NCI-H1436 (cell line): ENCODE results near the gene CDH7.
A peak's percentile ranks its signal among the peaks of the same experiment; 100 is the strongest.

ENCODE experiments used
- DNase-seq: peaks from one replicate; lab custom pipeline; 2025; lab: John Stamatoyannopoulos, UW

Gene CDH7

GRCh38 chr18:65919018-65919417 is 168.2 kb downstream of the CDH7 start:
- no peak for DNase-seq

DNA sequence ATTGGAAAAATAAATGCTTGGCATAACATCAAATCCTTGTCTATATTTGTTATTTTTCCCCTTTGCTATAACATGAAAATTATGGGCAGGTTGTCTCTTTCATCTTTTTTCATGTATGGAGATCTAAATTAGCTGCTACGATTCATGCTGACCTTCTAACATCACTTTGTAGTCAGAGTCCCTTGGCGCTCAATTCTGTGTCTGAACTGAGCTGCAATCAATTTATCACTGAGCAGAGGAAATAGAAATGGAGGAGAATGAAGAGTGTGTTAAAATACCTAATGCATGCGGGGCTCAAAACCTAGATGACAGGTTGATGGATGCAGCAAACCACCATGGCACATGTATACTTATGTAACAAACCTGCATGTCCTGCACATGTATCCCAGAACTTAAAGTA is 168.9 kb downstream of the CDH7 start:
- no peak for DNase-seq

DNA sequence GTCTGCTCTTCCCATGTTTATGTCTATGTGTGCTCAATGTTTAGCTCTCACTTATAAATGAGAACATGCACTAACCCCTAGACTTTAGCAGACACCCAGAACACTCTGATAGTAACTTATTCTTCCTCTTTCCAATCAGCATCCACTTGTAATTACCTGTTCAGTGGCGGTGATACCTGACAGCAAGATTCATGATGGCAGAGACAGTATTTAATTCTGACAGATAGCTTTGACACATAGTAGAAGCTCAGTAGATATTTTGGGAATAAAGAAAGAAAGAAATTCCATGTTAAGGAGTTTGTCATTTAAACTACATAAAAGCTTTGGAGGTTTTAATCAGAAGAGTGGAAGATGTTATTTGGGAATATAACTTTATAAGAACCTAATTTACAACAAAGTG is 171.3 kb downstream of the CDH7 start:
- DNase-seq: no peak

DNA sequence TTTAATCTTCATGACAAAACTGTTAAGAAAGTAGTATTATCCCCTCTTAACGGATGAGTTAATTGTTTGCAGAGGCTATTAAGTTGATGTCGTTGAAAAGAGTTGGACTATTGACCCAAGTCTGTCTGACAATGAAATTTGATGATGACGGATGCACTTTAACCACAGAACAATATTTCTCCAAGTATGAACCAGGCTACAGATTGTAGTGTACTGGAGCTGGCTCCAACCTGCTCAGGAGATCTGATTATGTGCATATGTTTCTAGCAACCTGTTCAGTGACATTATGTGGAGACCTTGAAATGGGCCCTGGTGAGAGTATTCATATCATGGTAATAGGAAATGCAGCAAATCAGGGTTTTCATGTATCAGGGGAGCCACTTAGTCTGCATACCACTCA is 174.1 kb downstream of the CDH7 start:
- no peak for DNase-seq

DNA sequence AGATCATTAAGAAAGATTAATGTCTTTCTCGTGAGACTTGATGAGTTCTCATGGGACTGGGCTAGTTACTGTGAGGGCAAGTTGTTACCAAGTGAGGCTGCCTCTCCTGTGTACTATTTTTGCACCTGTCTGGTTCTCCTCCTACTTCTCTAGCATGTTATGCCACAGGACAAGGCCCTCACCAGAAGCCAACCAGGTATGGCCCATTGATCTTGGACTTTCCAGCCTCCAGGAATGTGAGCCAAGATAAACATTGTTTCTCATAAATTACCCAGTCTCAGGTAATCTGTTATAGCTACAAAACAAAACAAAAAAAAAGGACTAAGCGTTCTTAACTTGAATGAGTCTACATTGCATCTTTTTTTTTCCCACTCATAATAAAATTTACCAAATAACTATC is 184.1 kb downstream of the CDH7 start:
- no peak for DNase-seq

DNA sequence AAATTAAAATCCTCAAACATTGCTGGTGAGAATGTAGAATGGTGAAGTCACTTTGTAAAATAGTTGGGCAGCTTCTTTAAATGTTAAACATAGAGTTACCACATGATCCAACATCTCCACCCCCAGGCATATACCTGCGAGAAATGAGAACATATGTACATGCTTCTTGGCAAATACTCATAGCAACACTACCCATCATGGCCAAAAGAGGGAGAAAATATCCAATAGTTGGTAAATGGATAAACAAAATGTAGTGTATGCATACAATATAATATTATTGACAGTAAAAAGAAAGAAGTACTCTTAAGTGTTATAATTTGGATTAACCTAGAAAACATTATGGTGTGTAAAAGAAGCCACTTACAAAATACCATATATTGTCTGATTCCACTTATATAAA is 185.9 kb downstream of the CDH7 start:
- no peak for DNase-seq

DNA sequence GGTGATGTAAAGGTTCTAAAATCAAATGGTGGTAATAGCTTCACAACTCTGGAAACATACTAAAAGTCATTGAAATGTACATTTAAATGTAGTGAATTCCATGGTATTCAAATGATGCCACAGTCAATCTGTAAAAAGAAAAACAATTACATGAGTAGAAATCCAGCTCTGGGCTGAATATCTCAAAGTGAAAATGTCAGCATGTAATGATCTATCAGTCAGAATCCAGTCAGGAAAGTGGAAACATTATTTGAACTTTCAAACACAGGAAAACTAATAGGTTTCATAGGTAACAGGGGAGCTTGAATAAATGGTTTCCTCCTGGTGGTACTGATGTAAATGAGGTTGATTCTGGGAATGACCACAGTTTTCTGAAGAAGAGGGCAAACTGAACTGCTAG is 186.4 kb downstream of the CDH7 start:
- DNase-seq: no peak

DNA sequence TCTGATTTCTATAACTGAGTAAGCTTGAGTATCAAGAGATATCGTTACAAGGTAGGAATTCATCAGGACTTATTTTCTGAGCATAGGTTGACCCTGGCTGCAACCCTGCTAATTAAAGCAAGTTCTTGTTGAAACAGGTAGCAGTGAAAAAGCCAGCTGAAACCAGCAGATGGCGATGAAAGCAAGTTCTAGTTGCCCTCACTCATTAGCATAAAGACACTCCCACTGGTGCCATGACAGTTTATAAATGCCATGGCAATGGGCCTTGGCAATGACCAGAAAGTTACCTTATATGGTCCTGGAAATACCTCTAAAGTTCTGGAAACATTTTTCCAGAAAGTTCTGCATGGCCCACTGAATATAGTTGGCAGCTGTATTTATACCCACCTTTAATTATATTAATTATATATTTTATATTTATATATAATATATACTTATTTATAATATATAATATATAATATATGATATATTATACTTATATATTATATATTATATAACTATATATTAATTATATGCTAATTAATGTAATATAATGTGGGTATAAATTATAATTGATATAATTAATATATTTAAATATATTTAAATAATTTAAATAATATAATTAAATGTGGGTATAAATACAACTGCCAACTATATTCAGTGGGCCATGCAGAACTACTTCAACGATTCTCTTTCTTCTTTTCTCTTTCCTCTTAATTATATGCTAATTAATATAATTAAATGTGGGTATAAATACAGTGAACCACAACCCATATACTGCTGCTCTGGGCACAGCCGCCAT is 188.0 kb downstream of the CDH7 start:
- peak; percentile 26 for DNase-seq
